Hepatocyte (in vitro differentiated cells): Measurements from ENCODE around the gene NFXL1.

ENCODE experiments used
- EZH2 ChIP-seq: fragments of 200-600 bp; sonication (generic); IDR thresholded peaks from 2 replicates; pipeline ENCODE4 v1.6.1; 2016; ENCODE audit warnings: antibody characterized with exemption, mild to moderate bottlenecking, borderline replicate concordance
- TF ChIP-seq, protein P1 (sequence below): fragments of 200-600 bp; sonication (generic); IDR thresholded peaks from 2 replicates; pipeline ENCODE4 v1.5.1; 2016; ENCODE audit warnings: antibody characterized with exemption, mild to moderate bottlenecking; ENCODE audit not compliant: poor library complexity

DNA sequence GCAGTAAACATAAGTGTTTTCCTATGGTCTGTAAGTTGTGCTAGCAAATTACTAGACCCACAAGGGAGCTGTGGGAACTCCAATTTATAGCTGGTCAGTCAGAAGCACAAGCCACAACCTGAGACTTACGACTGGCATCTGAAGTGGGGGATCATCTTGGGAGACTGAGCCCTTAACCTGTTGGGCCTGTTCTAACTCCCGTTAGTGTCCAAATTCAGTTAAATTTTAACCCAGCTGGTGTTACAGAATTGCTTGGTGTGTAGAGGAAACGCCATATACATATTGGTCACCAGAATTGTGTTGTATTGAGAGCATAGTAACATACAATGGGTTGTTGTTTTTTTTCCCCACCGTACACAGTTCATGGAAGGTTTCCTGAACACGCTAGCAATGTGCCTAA, 25.1 kb upstream of the NFXL1 start:
- TF ChIP-seq, protein P1, sequence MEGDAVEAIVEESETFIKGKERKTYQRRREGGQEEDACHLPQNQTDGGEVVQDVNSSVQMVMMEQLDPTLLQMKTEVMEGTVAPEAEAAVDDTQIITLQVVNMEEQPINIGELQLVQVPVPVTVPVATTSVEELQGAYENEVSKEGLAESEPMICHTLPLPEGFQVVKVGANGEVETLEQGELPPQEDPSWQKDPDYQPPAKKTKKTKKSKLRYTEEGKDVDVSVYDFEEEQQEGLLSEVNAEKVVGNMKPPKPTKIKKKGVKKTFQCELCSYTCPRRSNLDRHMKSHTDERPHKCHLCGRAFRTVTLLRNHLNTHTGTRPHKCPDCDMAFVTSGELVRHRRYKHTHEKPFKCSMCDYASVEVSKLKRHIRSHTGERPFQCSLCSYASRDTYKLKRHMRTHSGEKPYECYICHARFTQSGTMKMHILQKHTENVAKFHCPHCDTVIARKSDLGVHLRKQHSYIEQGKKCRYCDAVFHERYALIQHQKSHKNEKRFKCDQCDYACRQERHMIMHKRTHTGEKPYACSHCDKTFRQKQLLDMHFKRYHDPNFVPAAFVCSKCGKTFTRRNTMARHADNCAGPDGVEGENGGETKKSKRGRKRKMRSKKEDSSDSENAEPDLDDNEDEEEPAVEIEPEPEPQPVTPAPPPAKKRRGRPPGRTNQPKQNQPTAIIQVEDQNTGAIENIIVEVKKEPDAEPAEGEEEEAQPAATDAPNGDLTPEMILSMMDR = no peak
- no peak for TF ChIP-seq EZH2
